HG03135 (cell line): ENCODE data around the gene RPUSD1.
"Not testable (repeated sequence)": the region's sequence is repeated elsewhere in the genome, so short reads cannot be mapped to it uniquely, and the experiment has no call there.

Experiments used
- ATAC-seq: cut with Tn5 transposase; IDR thresholded peaks from one replicate; pipeline ENCODE4 v1.9.1; 2021; ENCODE audit warnings: mild to moderate bottlenecking, moderate library complexity; ENCODE audit not compliant: unreplicated experiment

RPUSD1 gene

GRCh38 chr16:768428-768827 lies 19.8 kb downstream of the RPUSD1 start:
- ATAC-seq, result no peak

GRCh38 chr16:767743-768235 lies 20.4 kb downstream of the RPUSD1 start:
- no peak for ATAC-seq

- ATAC-seq, result no peak
These were observed 21.2 kb downstream of the RPUSD1 start for GRCh38 chr16:766820-767640.

- no peak for ATAC-seq
These were observed 22.0 kb downstream of the RPUSD1 start for GRCh38 chr16:766008-766819.

GRCh38 chr16:765488-765865 lies 22.7 kb downstream of the RPUSD1 start:
- ATAC-seq, result no peak

GRCh38 chr16:764848-765487 lies 23.2 kb downstream of the RPUSD1 start:
- no peak for ATAC-seq

GRCh38 chr16:764184-764750 lies 23.9 kb downstream of the RPUSD1 start:
- ATAC-seq, result no peak

GRCh38 chr16:763369-764183 lies 24.6 kb downstream of the RPUSD1 start:
- ATAC-seq, result no peak

GRCh38 chr16:762595-763268 lies 25.4 kb downstream of the RPUSD1 start:
- no peak for ATAC-seq

GRCh38 chr16:761625-762513 lies 26.3 kb downstream of the RPUSD1 start:
- no peak for ATAC-seq

- no peak for ATAC-seq
These were observed 27.4 kb downstream of the RPUSD1 start, which contains the start of gene MSLN for GRCh38 chr16:760545-761343. TSS of gene MSLN (plus strand) at chr16:760734. CDS start at chr16:762681, 1,947 bp downstream.

GRCh38 chr16:760065-760464 lies 28.1 kb downstream of the RPUSD1 start:
- ATAC-seq, result no peak

GRCh38 chr16:759110-759910 lies 28.9 kb downstream of the RPUSD1 start:
- ATAC-seq, result no peak

GRCh38 chr16:756428-756827 lies 31.8 kb downstream of the RPUSD1 start:
- ATAC-seq, result no peak

- ATAC-seq, result no peak
These were observed 33.5 kb downstream of the RPUSD1 start for GRCh38 chr16:754656-755055.

GRCh38 chr16:754121-754607 lies 34.0 kb downstream of the RPUSD1 start:
- ATAC-seq, result not testable (repeated sequence)

- ATAC-seq, result no peak
These were observed 36.2 kb downstream of the RPUSD1 start for GRCh38 chr16:752007-752312.
